GM23248 (cell line): ENCODE results near the gene SLC8A2.

Experiments
- EZH2 ChIP-seq: fragments of 200-600 bp; sonication (generic); IDR thresholded peaks from 2 replicates; pipeline ENCODE4 v1.6.1; 2018; ENCODE audit warnings: antibody characterized with exemption, mild to moderate bottlenecking; ENCODE audit not compliant: insufficient read depth, poor library complexity, severe bottlenecking
- EZH2phosphoT487 ChIP-seq: fragments of 200-600 bp; sonication (generic); IDR thresholded peaks from 2 replicates; pipeline ENCODE4 v1.6.1; 2018; ENCODE audit warnings: antibody characterized with exemption, moderate library complexity, mild to moderate bottlenecking, low read depth; ENCODE audit not compliant: insufficient read depth

GRCh38 chr19:47437500-47437899 lies 34.2 kb downstream of the SLC8A2 start:
- TF ChIP-seq EZH2 (no peak), EZH2phosphoT487 (no peak)
